Tibial nerve (tissue), 4 donors: ENCODE data around the gene POLA2.

Experiments used
- CTCF ChIP-seq, 5 experiments: fragments of 200-600 bp in 3 of 5; fragments of 450-650 bp in 2 of 5; sonication (generic) in 3 of 5; IDR thresholded peaks; one replicate each; pipeline ENCODE4 v1.5.1; 2016 to 2019; ENCODE audit warnings: antibody characterized with exemption in 5 of 5, mild to moderate bottlenecking in 3 of 5, moderate library complexity in 2 of 5
- EP300 ChIP-seq, 2 donors: sonication (generic); formaldehyde crosslinking; IDR thresholded peaks; one replicate each; pipeline ENCODE4 v1.6.1; 2017; ENCODE audit warnings: antibody characterized with exemption in 2 of 2, mild to moderate bottlenecking in 1 of 2
- POLR2A ChIP-seq, 2 donors: fragments of 450-650 bp; IDR thresholded peaks; one replicate each; pipeline ENCODE4 v1.6.1; 2017; ENCODE audit warnings: antibody characterized with exemption in 2 of 2, mild to moderate bottlenecking in 2 of 2, moderate library complexity in 2 of 2

DNA sequence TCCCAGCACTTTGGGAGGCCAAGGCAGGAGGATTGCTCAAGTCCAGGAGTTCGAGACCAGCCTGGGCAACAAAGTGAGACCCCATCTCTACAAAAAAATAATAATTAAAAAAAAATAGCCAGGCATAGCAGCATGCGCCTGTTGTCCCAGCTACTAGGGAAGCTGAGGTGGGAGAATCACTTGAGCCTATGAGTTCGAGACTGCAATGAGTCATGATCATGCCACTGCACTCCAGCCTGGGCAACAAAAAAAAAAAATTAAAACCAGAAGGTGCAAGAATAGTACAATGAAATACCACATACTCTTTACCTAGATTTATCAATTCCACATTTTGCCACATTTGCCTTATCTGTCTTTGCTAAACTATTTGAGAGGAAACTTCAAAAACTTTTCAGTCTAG is 80.1 kb downstream of the POLA2 start:
- TF ChIP-seq CTCF (IDR thresholded peaks at IDR 0.05) (no peak), POLR2A (IDR thresholded peaks at IDR 0.05) (no peak), EP300 (IDR thresholded peaks at IDR 0.05) (no peak)
